ENCODE results near the gene SDCBP2. TPM values are rescaled to one million over a fixed set of nuclear protein-coding genes. Genes with fewer than 3 reads are reported as not detected.

The SDCBP2 gene
- total RNA-seq, 4 donors from 2014 or later = 132 to 427 (median 300) TPM

- Histone ChIP-seq H3K36me3 (no peaks in the 10 kb centered on the region), H3K9me3 (no peaks in the 10 kb centered on the region), H3K4me1 (peaks cover 0 to 9% (median 4%) of the 10 kb centered on the region in 4 donors), H3K4me3 (no peak overlapping the region), H3K27ac (no peak overlapping the region), H3K27me3 (no peaks in the 10 kb centered on the region)
- 36 to 45% methylated on average over 4 to 12 of the region's 12 CpGs for WGBS, 2 donors (ENCODE audit: low coverage in 1 of 2)
- TF ChIP-seq EP300 (IDR thresholded peaks at IDR 0.05; ENCODE audit: low read depth) = no peak
- no peak for TF ChIP-seq CTCF (IDR thresholded peaks at IDR 0.05)
- intact Hi-C loops (cut with DNase I; ENCODE audit: low total_unique reads) = loop anchor here (10.0 kb wide), 1 partner anchor 147 kb away; the partner anchor contains the start of gene NSFL1C
- in situ Hi-C loops (cut with MboI; ENCODE audit: low pct_ligation_motif_present in 1 of 4, low pct_unique_long_range_greater_than_20kb in 1 of 4, low sequenced_read_pairs in 3 of 4) = loop anchor here (5.0 to 10.0 kb wide), 4 partner anchors 67 to 125 kb away; no protein-coding TSS in a partner anchor
- DNase-seq = no peak
Observed at GRCh38 chr20:1317545-1318255, 11.2 kb downstream of the SDCBP2 start.

- no peak for DNase-seq
- no peaks in the 10 kb centered on the region for H3K27me3 ChIP-seq
- no peak overlapping the region for H3K27ac ChIP-seq
- 57 to 68% methylated on average over 5 of the region's 5 CpGs for WGBS, 2 donors (ENCODE audit: low coverage in 1 of 2)
- in situ Hi-C loops (cut with MboI; ENCODE audit: low pct_ligation_motif_present in 1 of 4, low pct_unique_long_range_greater_than_20kb in 1 of 4, low sequenced_read_pairs in 3 of 4) = loop anchor here (5.0 to 10.0 kb wide), 4 partner anchors 69 to 126 kb away; no protein-coding TSS in a partner anchor
- no peak for TF ChIP-seq POLR2AphosphoS5 (IDR thresholded peaks at IDR 0.05)
- no peak for TF ChIP-seq EP300 (IDR thresholded peaks at IDR 0.05; ENCODE audit: low read depth)
- no peak for TF ChIP-seq POLR2A (IDR thresholded peaks at IDR 0.05)
- TF ChIP-seq CTCF (IDR thresholded peaks at IDR 0.05) = no peak
- H3K36me3 ChIP-seq = no peaks in the 10 kb centered on the region
- H3K4me1 ChIP-seq = peaks cover 0 to 9% (median 4%) of the 10 kb centered on the region in 4 donors
- intact Hi-C loops (cut with DNase I; ENCODE audit: low total_unique reads) = loop anchor here (10.0 kb wide), 1 partner anchor 149 kb away; the partner anchor contains the start of gene NSFL1C
- H3K4me3 ChIP-seq = no peak overlapping the region
- H3K9me3 ChIP-seq = no peaks in the 10 kb centered on the region
Observed at GRCh38 chr20:1315804-1316203, 13.1 kb downstream of the SDCBP2 start.

- Histone ChIP-seq H3K4me1 (peaks cover 0 to 9% (median 4%) of the 10 kb centered on the region in 4 donors), H3K27ac (no peak overlapping the region), H3K9me3 (no peaks in the 10 kb centered on the region), H3K27me3 (no peaks in the 10 kb centered on the region), H3K36me3 (no peaks in the 10 kb centered on the region), H3K4me3 (peak overlapping the region in 1 of 4 donors; percentile 27)
- DNase-seq = peak; percentile 73
- no peak for TF ChIP-seq EP300 (IDR thresholded peaks at IDR 0.05; ENCODE audit: low read depth)
- peak; percentile 95 to 99 (median 96) for TF ChIP-seq CTCF (IDR thresholded peaks at IDR 0.05)
- TF ChIP-seq POLR2A (IDR thresholded peaks at IDR 0.05) = no peak
- TF ChIP-seq POLR2AphosphoS5 (IDR thresholded peaks at IDR 0.05) = no peak
- WGBS, 2 donors (ENCODE audit: low coverage in 1 of 2) = 36% methylated on average over 35 of the region's 38 CpGs; no CpG with 5 or more reads in 1 of the 2 donors
- intact Hi-C loops (cut with DNase I; ENCODE audit: low total_unique reads) = loop anchor here (1.0 to 10.0 kb wide), 2 partner anchors 124 to 151 kb away; partner anchors contain the start of gene NSFL1C
- in situ Hi-C loops (cut with MboI; ENCODE audit: low pct_ligation_motif_present in 1 of 4, low pct_unique_long_range_greater_than_20kb in 1 of 4, low sequenced_read_pairs in 3 of 4) = loop anchor here in 2 of 4 donors (10.0 kb wide), 2 partner anchors 71 to 121 kb away; no protein-coding TSS in a partner anchor
Observed at GRCh38 chr20:1313236-1313964, 15.5 kb downstream of the SDCBP2 start.

GRCh38 chr20:1312904-1313235 lies 16.1 kb downstream of the SDCBP2 start:
- intact Hi-C loops (cut with DNase I; ENCODE audit: low total_unique reads) (loop anchor here (1.0 to 10.0 kb wide), 2 partner anchors 124 to 152 kb away; partner anchors contain the start of gene NSFL1C), in situ Hi-C loops (cut with MboI; ENCODE audit: low pct_ligation_motif_present in 1 of 4, low pct_unique_long_range_greater_than_20kb in 1 of 4, low sequenced_read_pairs in 3 of 4) (loop anchor here in 2 of 4 donors (10.0 kb wide), 2 partner anchors 72 to 122 kb away; no protein-coding TSS in a partner anchor)
- Histone ChIP-seq H3K36me3 (no peaks in the 10 kb centered on the region), H3K4me1 (peaks cover 0 to 9% (median 4%) of the 10 kb centered on the region in 4 donors), H3K9me3 (no peaks in the 10 kb centered on the region), H3K4me3 (no peak overlapping the region), H3K27me3 (no peaks in the 10 kb centered on the region), H3K27ac (no peak overlapping the region)
- 80% methylated on average over 6 of the region's 16 CpGs; no CpG with 5 or more reads in 1 of the 2 donors for WGBS, 2 donors (ENCODE audit: low coverage in 1 of 2)
- TF ChIP-seq EP300 (IDR thresholded peaks at IDR 0.05; ENCODE audit: low read depth) (no peak), POLR2A (IDR thresholded peaks at IDR 0.05) (no peak), CTCF (IDR thresholded peaks at IDR 0.05) (no peak), POLR2AphosphoS5 (IDR thresholded peaks at IDR 0.05) (no peak)
- DNase-seq = no peak
